Adipocyte (in vitro differentiated cells): Measurements from ENCODE around the gene KRT17.
A peak's percentile ranks its signal among the peaks of the same experiment; 100 is the strongest.
"Not testable (repeated sequence)": the region's sequence is repeated elsewhere in the genome, so short reads cannot be mapped to it uniquely, and the experiment has no call there.

Experiments used
- DNase-seq: peaks from one replicate; pipeline ENCODE4 v3.0.0-alpha.2; 2015; ENCODE audit warnings: low read depth
- H3K27me3 ChIP-seq: replicated peaks from 2 replicates; pipeline ENCODE4 v1.7.0; 2013; ENCODE audit warnings: mild to moderate bottlenecking, low read length, moderate library complexity; ENCODE audit not compliant: control insufficient read depth, insufficient read depth
- H3K36me3 ChIP-seq: 2 replicates; pipeline ENCODE4 v1.7.0; 2013; ENCODE audit warnings: low read length, mild to moderate bottlenecking, moderate library complexity; ENCODE audit not compliant: control insufficient read depth, insufficient read depth, severe bottlenecking
- H3K4me1 ChIP-seq: 2 replicates; pipeline ENCODE4 v1.7.0; 2013; ENCODE audit warnings: mild to moderate bottlenecking, low read length, moderate library complexity; ENCODE audit not compliant: control insufficient read depth, insufficient read depth
- H3K4me3 ChIP-seq: 2 replicates; pipeline ENCODE4 v1.7.0; 2013; ENCODE audit warnings: mild to moderate bottlenecking, low read length, moderate library complexity
- H3K9ac ChIP-seq: 2 replicates; pipeline ENCODE4 v1.7.0; 2013; ENCODE audit warnings: mild to moderate bottlenecking, low read length, moderate library complexity
- H3K9me3 ChIP-seq: 2 replicates; pipeline ENCODE4 v1.7.0; 2013; ENCODE audit warnings: mild to moderate bottlenecking, low read length, moderate library complexity; ENCODE audit not compliant: control insufficient read depth

Gene KRT17

DNA sequence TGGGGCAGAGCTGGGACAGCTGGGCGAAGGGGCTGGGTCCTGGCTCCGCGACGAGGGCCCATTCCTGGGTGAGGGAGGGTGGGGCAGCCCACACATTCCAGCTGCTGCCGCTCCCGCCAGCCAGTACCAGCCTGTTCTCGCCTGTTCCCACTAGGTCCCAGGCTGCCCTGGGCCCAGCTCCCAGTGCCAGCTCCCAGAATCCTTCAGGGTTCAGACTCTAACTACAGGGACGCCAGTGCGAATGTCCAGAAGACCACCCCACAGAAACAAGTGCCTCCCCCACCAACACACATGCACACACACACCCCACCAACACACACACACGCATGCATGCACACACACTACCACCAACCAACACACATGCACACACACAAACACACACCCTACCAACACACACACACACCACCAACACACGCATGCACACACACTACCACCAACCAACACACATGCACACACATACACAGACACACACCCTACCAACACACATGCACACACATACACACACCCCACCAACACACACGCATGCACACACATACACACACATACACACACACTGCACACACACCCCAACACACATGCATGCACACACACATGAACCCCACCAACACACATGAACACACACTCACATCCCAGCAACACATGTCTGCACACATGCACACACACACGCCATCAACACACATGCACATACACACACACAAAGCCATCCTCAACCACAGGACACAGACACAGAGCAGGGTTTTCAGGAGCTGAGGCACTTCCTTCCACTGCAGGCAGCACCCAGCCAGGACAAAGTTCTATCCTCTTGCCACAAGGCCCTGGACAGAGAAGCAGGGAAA, 27.5 kb upstream of the KRT17 start:
- Histone ChIP-seq H3K4me3 (no peak overlapping the region), H3K4me1 (peaks cover 9% of the 10 kb centered on the region), H3K27me3 (no peaks in the 10 kb centered on the region), H3K36me3 (no peaks in the 10 kb centered on the region), H3K9ac (no peak overlapping the region), H3K9me3 (no peaks in the 10 kb centered on the region)
- DNase-seq: no peak

DNA sequence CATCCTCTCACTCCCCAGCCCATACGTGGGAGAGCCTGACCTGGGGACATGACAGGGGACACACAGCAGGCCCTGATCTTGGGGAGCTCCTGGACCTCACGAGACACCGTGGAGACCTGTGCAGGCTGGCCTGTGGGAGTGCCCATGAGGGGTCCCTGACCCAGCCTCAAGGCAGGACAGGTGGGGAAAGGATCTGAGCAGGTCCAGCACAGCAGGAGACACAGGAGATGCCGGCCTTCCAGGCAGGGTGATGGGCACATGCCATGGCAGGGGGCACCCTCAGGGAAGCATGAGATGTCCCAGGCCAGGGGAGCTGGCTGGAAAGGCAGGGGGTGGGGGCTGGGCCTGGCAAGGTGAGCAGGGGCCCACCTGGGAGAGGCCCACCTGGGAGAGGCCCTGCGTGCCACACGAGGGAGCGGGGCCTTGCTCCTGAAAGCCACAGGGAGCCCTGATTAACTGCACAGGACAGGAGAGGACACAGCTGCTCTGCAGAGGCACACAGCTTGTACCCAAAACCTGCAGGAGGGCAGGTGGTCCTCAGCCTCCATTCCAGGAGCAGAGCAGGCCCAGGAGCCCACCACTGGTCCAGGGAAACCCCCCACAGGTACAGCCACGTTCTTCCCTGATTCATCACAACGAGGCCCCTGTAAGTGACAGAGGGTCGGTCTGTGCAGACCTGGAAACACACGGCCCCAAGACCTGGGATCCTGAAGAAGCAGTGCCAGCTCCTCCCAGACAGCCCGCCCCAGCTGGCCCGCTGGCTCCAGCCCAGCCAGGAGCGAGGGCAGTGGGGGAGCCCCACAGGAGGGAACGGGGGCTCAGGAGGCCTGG, 26.6 kb upstream of the KRT17 start:
- Histone ChIP-seq H3K27me3 (no peaks in the 10 kb centered on the region), H3K4me1 (peaks cover 9% of the 10 kb centered on the region), H3K9ac (no peak overlapping the region), H3K9me3 (no peaks in the 10 kb centered on the region), H3K4me3 (no peak overlapping the region), H3K36me3 (no peaks in the 10 kb centered on the region)
- no peak for DNase-seq

DNA sequence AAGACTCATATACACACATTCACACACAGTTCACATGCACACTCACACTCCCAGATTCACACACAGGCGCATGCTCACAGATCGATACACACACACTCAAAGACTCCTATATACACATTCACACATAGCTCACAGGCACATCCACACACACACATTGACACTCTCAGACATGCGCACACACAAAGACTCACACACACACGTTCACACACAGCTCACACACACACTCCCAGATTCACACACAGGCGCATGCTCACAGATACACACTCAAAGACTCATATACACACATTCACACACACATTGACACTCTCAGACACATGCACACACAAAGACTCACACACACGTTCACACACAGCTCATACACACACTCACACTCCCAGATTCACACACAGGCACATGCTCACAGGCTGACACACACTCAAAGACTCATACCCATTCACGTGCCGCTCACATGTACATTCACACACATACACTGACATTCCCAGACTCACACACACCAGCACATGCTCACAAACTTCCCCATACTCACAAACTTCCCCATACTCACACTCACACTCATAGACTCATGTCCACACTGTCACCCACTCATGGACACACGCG, 25.6 kb upstream of the KRT17 start:
- DNase-seq: no peak
- no peak overlapping the region for H3K9ac ChIP-seq
- no peaks in the 10 kb centered on the region for H3K36me3 ChIP-seq
- H3K9me3 ChIP-seq: no peaks in the 10 kb centered on the region
- peaks cover 15% of the 10 kb centered on the region for H3K4me1 ChIP-seq
- H3K4me3 ChIP-seq: no peak overlapping the region
- no peaks in the 10 kb centered on the region for H3K27me3 ChIP-seq

DNA sequence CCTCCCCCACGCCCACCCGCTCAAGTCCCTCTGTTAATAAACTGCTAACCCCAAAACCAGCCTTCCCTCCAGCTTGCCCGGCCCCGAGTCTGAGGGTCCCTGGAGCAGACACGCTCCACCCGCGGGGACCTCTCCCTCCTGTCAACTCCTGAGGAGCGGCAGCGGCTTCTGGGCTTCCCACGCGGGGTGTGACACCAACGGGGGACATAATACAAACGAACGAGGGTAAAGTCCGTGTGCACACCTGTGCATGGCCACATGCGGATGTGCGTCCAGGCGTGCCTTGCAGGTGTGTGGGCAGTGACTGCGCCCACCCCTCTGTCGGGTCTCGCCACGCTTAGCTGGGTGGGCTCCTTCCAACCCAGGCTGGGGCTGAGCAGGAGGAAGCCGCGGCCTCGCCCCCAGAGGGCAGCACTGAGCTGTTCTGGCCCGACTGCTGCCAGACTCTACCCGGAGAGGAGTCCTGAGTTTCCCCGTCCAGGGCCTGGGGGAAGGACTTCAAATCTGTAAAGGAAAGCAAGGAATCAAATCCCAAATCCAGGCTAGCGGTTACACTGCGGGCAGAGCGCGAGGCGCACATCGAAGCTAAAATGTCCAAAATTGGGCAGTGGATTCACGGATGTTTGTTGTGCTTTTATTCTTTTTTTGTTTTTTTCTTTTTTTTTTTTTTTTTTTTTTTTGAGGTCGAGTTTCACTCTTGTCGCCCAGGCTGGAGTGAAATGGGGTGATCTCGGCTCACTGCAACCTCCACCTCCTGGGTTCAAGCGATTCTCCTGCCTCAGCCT, 24.2 kb upstream of the KRT17 start:
- no peaks in the 10 kb centered on the region for H3K27me3 ChIP-seq
- peaks cover 15% of the 10 kb centered on the region for H3K4me1 ChIP-seq
- H3K9me3 ChIP-seq: no peaks in the 10 kb centered on the region
- peak overlapping the region; percentile 74 for H3K9ac ChIP-seq
- peak; percentile 94 for DNase-seq
- H3K4me3 ChIP-seq: peak overlapping the region; percentile 64
- no peaks in the 10 kb centered on the region for H3K36me3 ChIP-seq

DNA sequence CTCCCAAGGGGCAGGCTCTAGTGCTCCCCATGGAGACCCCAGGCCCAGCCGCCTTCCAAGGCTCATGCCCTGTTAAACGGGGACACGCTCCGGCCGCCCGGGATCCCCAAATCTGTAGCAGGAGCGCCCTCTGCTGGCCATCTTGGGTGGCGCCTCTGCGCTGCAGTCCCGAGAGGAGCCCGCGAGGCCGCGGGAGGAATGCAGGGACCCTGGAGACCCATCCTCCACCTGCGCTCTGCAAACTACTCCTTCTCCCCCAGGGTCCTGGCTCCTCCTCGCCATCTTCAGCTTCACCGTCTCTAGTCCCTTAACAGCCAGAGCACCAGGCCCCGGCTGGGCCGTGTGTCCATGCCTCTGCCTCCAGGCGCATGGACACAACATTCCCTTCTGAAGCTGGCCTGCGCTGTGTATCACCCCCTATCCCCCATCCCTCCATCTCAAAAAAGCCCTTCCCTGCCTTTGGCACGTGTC, 23.6 kb upstream of the KRT17 start:
- peak overlapping the region; percentile 74 for H3K9ac ChIP-seq
- no peaks in the 10 kb centered on the region for H3K36me3 ChIP-seq
- no peaks in the 10 kb centered on the region for H3K9me3 ChIP-seq
- peak; percentile 89 for DNase-seq
- no peak overlapping the region for H3K4me3 ChIP-seq
- no peaks in the 10 kb centered on the region for H3K27me3 ChIP-seq
- peaks cover 15% of the 10 kb centered on the region for H3K4me1 ChIP-seq

DNA sequence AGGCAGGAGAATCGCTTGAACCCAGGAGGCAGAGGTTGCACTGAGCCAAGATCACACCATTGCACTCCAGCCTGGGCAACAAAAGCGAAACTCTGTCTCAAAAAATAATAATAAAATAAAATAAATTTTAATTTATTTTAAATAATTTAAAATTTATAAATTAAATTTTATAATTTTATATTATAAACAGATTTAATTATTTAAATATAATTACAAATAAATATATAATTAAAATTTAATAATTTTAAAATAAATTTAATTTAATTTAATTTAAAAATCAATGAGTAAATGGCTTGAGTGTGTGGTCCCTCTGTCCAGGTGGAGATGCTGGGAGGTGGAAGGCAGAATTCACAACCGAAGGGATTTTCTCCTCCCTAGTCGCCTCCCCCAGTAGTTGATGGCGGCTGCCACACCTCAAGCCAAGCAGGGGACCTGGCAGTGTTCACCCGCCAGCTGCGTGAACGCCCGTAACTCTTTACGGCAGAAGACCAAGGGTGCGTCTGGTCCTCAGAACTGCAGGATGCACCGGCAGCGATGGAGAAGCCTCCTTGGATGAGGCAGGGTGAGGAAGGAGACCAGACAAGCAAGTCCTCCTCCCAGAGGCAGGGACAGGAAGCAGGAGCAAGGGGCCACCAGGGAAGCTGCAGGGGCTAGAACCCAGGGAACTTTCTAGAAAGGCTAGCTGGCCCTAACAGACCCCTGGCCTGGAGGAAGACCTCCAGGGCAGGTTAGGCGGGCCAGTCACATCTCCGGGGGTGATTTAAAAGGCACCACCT, 22.9 kb upstream of the KRT17 start:
- H3K27me3 ChIP-seq: no peaks in the 10 kb centered on the region
- H3K36me3 ChIP-seq: no peaks in the 10 kb centered on the region
- H3K4me3 ChIP-seq: no peak overlapping the region
- no peak overlapping the region for H3K9ac ChIP-seq
- DNase-seq: no peak
- no peaks in the 10 kb centered on the region for H3K9me3 ChIP-seq
- H3K4me1 ChIP-seq: peaks cover 15% of the 10 kb centered on the region

DNA sequence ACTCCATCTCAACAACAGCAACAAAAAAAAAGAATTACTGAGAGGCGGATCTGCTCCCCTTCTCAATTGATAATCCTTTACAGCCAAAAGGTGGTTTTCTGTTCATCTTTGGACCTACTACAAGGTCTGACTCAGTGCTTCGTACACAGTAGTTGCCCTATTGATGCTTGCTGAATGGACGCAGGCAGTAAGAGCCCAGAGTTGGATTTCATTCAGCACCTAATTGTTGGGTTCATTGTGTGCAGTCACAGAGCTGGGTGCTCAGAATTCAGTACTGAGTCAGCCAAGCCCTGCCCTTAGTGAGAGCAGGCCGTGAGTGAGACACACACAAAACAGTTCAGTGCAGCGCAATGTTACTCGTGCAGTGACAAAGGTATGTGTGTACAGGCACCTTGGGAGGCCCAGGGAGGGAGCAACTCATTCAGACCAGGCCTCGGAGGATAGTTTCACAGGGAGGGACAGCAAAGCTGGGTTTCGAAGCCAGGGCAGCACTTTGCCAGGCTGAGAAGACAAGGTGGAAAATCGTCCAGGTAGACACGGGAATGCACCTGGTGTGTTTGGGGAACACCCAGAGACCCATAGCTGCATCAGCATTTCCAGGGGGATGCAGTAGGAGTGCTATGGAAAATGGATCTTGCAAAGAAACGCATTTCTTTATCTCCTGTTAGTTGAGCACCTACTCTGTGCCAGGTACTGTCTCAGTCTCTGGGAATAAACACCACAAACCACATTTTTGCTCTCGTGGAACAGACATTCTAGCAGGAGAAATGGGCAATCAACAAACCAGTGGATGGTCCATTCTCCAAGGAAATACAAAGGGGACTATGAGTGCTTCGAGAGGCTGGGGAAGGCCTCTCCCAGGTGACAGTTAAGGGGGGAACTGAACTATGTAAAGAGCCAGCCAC, 18.1 kb upstream of the KRT17 start:
- Histone ChIP-seq H3K36me3 (no peaks in the 10 kb centered on the region), H3K9ac (no peak overlapping the region), H3K4me1 (peaks cover 6% of the 10 kb centered on the region), H3K9me3 (no peaks in the 10 kb centered on the region), H3K27me3 (no peaks in the 10 kb centered on the region), H3K4me3 (no peak overlapping the region)
- no peak for DNase-seq

DNA sequence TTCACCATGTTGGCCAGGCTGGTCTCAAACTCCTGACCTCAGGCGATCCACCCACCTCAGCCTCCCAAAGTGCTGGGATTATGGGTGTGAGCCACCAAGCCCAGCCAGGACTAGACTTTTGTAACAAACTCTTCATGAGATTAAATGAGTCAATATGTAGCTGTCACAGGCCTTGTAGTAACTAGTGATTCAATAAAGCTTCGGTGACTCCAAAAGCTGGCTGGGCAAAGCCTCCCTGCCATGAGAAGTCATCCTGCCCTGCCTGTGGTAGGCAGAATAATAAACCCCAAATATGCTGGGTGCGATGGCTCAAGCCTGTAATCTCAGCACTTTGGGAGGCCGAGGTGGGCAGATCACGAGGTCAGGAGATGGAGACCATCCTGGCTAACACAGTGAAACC, 16.2 kb upstream of the KRT17 start:
- H3K27me3 ChIP-seq, H3K36me3 ChIP-seq, H3K9me3 ChIP-seq, H3K9ac ChIP-seq, H3K4me3 ChIP-seq, DNase-seq, H3K4me1 ChIP-seq: not testable (repeated sequence)

DNA sequence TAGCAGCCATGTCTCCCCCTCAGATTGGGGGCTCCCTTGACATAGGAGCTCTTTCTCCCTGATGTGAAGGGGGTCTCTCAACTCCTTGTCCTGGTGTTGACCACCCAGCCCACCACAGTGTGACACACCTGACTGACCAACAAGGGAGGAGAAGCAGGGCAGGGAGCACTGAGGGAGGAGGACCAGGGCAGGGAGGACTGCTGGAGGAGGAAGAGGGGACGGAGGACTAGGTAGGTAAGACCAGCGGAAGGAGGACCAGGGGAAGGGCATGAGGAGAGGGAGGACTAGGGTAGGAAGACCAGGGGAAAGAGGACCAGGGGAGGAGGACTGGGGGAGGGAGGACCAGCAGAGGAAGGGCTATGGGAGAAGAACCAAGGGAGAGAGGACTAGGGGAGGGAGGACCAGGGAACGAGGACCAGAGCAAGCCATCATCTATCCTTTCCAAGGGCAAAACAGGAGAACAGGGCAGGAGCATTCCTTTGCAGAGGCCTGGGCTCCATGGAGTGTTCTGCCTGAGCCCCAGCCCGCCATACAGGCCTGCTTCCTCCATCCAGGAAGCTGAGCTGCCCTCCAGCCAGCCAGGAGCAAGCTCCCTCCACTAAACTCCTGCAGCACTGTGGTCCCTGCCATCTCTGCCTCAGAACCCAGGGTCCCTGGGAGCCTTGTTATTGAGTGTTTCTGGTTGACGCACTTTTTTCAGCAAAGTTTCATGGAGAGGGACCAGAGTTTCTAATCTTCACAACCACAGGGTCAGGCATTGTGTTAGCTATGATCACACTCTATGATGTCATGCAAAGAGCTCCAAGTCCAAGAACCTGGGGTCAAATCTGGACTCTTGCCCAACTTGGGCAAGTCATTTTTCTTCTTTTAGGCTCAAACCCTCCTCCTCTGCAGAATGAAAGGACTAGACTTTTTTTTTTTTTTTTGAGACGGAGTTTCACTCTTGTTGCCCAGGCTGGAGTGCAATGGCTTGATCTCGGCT, 15.4 kb upstream of the KRT17 start:
- no peak overlapping the region for H3K9ac ChIP-seq
- no peaks in the 10 kb centered on the region for H3K4me1 ChIP-seq
- no peak overlapping the region for H3K4me3 ChIP-seq
- DNase-seq: no peak
- no peaks in the 10 kb centered on the region for H3K9me3 ChIP-seq
- H3K27me3 ChIP-seq: peaks cover 5% of the 10 kb centered on the region
- H3K36me3 ChIP-seq: no peaks in the 10 kb centered on the region
